Measurements from ENCODE around the gene SLC17A5.
"Not testable (repeated sequence)": the region's sequence is repeated elsewhere in the genome, so short reads cannot be mapped to it uniquely, and the experiment has no call there.

Gene SLC17A5

DNA sequence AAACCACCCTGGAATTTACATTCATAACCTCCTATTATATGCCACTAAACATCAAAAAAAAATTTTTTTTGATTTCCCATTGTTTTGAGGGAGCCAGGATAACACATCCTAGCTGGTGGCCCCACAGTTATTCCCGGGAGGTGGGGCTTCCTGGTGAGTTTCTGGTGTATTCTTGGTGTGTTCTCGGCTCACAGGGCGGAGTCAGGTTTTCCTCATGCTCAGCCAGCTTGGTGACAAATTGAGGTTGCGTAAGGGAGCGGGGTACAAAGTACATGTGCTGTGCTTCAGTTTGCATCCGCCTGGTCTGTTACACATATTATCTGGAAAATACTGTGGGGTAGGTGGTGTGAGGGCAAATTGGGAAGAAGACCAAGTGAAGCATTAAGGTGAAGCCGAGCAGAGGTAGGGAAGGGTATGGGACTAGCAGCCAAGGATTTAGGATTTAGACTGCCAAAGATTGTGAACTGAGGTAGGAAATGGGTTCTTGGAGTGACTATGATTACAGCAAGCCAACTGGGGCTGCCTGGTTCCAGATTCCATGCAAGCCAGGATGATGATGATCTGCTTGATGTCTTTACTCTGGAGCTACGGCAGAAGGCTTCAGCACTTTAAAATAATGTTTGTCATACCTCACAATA is 86.7 kb downstream of the SLC17A5 start:
- H3K4me3 ChIP-seq (ENCODE audit: low read length), result no peak overlapping the region
- H3K4me1 ChIP-seq (ENCODE audit: low read length), result no peaks in the 10 kb centered on the region
- H3K4me2 ChIP-seq (ENCODE audit: low read length), result no peak overlapping the region
- no peaks in the 10 kb centered on the region for H3K36me3 ChIP-seq (replicated peaks; ENCODE audit: low read depth, low read length)
- H3K27ac ChIP-seq (ENCODE audit: low read length), result no peak overlapping the region
- no peak overlapping the region for H2AFZ ChIP-seq (ENCODE audit: low read depth, low read length)
- no peaks in the 10 kb centered on the region for H3K9me3 ChIP-seq (ENCODE audit: insufficient read depth, low read length)
- no peaks in the 10 kb centered on the region for H3K27me3 ChIP-seq (ENCODE audit: low read depth, low read length)
- no peak overlapping the region for H3K9ac ChIP-seq (ENCODE audit: low read length)
- TF ChIP-seq, protein P1, sequence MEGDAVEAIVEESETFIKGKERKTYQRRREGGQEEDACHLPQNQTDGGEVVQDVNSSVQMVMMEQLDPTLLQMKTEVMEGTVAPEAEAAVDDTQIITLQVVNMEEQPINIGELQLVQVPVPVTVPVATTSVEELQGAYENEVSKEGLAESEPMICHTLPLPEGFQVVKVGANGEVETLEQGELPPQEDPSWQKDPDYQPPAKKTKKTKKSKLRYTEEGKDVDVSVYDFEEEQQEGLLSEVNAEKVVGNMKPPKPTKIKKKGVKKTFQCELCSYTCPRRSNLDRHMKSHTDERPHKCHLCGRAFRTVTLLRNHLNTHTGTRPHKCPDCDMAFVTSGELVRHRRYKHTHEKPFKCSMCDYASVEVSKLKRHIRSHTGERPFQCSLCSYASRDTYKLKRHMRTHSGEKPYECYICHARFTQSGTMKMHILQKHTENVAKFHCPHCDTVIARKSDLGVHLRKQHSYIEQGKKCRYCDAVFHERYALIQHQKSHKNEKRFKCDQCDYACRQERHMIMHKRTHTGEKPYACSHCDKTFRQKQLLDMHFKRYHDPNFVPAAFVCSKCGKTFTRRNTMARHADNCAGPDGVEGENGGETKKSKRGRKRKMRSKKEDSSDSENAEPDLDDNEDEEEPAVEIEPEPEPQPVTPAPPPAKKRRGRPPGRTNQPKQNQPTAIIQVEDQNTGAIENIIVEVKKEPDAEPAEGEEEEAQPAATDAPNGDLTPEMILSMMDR (IDR thresholded peaks at IDR 0.05; ENCODE audit: low read depth, low read length), result no peak
- no peak for TF ChIP-seq EZH2phosphoT487 (IDR thresholded peaks at IDR 0.05; ENCODE audit: low read depth)
- H4K20me1 ChIP-seq (ENCODE audit: insufficient read depth, low read length), result no peaks in the 10 kb centered on the region
- no peaks in the 10 kb centered on the region for H3K79me2 ChIP-seq (ENCODE audit: low read length)

DNA sequence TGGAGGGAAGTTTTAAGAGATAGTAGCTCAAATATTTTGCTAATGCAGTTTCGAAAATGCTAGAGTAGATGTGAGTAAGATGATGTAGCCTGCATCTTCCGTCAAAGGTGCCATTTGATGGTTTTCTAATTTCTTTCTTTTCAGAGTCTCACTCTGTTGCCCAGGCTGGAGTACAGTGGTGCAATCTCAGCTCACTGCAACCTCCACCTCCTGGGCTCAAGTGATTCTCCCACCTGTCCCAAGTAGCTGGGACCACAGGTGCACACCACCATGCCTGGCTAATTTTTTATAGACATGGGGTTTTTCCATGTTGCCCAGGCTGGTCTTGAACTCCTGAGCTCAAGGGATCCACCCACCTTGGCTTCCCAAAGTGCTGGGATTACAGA is 87.3 kb downstream of the SLC17A5 start:
- H3K36me3 ChIP-seq (replicated peaks; ENCODE audit: low read depth, low read length); H3K4me3 ChIP-seq (ENCODE audit: low read length); H3K4me1 ChIP-seq (ENCODE audit: low read length); H4K20me1 ChIP-seq (ENCODE audit: insufficient read depth, low read length); H3K27ac ChIP-seq (ENCODE audit: low read length); H3K9me3 ChIP-seq (ENCODE audit: insufficient read depth, low read length); H3K79me2 ChIP-seq (ENCODE audit: low read length); H3K4me2 ChIP-seq (ENCODE audit: low read length); H3K27me3 ChIP-seq (ENCODE audit: low read depth, low read length); H3K9ac ChIP-seq (ENCODE audit: low read length); H2AFZ ChIP-seq (ENCODE audit: low read depth, low read length): not testable (repeated sequence)

DNA sequence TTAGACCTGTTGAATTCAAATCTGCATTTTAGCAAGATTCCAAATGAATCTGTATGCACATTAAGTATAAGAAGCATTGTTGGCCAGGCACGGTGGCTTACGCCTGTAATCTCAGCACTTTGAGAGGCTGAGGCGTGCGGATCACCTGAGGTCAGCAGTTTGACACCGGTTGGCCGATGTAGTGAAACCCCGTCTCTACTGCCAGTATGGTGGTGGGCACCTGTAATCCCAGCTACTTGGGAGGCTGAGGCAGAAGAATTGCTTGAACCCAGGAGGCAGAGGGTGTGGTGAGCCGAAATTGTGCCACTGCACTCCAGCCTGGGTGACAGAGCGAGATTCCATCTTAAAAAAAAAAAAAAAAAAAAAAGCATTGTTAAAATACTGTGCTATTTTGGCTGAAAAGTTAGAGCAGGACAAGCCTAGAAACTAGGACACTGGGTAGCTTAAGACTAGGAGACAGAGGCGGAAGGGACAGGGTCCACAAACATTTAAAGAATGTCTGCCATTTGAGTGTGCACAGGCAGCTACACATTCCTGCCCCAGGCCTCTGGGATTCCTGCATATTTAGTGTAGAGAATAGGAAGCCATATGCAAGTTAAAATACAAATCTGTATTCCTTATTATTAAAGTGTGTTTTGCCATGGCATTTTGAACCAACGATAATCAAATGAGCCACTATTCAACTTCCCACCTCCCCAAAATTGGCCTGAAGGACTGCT is 87.9 kb downstream of the SLC17A5 start:
- no peak overlapping the region for H2AFZ ChIP-seq (ENCODE audit: low read depth, low read length)
- no peak overlapping the region for H3K9ac ChIP-seq (ENCODE audit: low read length)
- no peak overlapping the region for H3K4me3 ChIP-seq (ENCODE audit: low read length)
- no peak overlapping the region for H3K27ac ChIP-seq (ENCODE audit: low read length)
- no peaks in the 10 kb centered on the region for H3K79me2 ChIP-seq (ENCODE audit: low read length)
- no peak overlapping the region for H3K4me2 ChIP-seq (ENCODE audit: low read length)
- peaks cover 6% of the 10 kb centered on the region for H3K4me1 ChIP-seq (ENCODE audit: low read length)
- TF ChIP-seq, protein P1 (IDR thresholded peaks at IDR 0.05; ENCODE audit: low read depth, low read length), result no peak
- no peak for TF ChIP-seq EZH2phosphoT487 (IDR thresholded peaks at IDR 0.05; ENCODE audit: low read depth)
- no peaks in the 10 kb centered on the region for H3K9me3 ChIP-seq (ENCODE audit: insufficient read depth, low read length)
- no peaks in the 10 kb centered on the region for H4K20me1 ChIP-seq (ENCODE audit: insufficient read depth, low read length)
- H3K27me3 ChIP-seq (ENCODE audit: low read depth, low read length), result no peaks in the 10 kb centered on the region
- H3K36me3 ChIP-seq (replicated peaks; ENCODE audit: low read depth, low read length), result no peaks in the 10 kb centered on the region

DNA sequence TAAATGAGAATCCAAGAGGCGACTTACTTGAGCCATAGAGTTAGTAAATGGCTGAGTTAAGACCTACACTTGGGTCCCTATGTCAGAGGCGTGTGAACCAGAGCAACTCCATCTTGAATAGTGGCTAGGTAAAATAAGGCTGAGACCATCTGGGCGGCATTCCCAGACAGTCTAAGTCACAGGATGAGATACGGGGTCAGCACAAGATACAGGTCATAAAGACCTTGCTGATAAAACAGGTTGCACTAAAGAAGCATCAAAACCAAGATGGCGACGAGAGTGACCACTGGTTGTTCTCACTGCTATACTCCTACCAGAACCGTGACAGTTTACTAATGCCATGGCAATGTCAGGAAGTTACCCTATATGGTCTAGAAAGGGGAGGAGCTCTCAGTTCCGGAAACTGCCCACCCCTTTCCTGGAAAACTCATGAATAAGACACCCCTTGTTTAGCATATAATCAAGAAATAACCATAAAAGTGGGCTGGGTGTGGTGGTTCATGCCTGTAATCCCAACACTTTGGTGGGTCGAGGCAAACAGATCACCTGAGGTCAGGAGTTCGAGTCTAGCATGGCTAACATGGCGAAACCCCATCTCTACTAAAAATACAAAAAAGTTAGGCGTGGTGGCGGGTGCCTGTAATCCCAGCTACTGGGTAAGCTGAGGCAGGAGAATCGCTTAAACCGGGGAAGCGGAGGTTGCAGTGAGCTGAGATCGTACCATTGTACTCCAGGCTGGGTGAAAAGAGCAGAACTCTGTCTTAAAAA is 89.0 kb downstream of the SLC17A5 start:
- Histone ChIP-seq H3K4me1 (ENCODE audit: low read length) (peaks cover 18% of the 10 kb centered on the region), H3K27ac (ENCODE audit: low read length) (no peak overlapping the region), H3K9ac (ENCODE audit: low read length) (no peak overlapping the region), H3K9me3 (ENCODE audit: insufficient read depth, low read length) (no peaks in the 10 kb centered on the region), H3K4me3 (ENCODE audit: low read length) (no peak overlapping the region), H4K20me1 (ENCODE audit: insufficient read depth, low read length) (no peaks in the 10 kb centered on the region), H3K27me3 (ENCODE audit: low read depth, low read length) (no peaks in the 10 kb centered on the region), H3K36me3 (replicated peaks; ENCODE audit: low read depth, low read length) (no peaks in the 10 kb centered on the region), H3K79me2 (ENCODE audit: low read length) (no peaks in the 10 kb centered on the region), H2AFZ (ENCODE audit: low read depth, low read length) (no peak overlapping the region), H3K4me2 (ENCODE audit: low read length) (no peak overlapping the region)
- TF ChIP-seq EZH2phosphoT487 (IDR thresholded peaks at IDR 0.05; ENCODE audit: low read depth), result no peak
- TF ChIP-seq, protein P1 (IDR thresholded peaks at IDR 0.05; ENCODE audit: low read depth, low read length), result no peak
